AG09309 (cell line): ENCODE measurements around the gene NOS3.

ENCODE experiments used
- DNase-seq: peaks from one replicate; pipeline ENCODE4 v3.0.0-alpha.2; 2010; ENCODE audit warnings: low read depth
- H3K4me3 ChIP-seq: 2 replicates; pipeline ENCODE4 v1.5.1; 2011; ENCODE audit warnings: mild to moderate bottlenecking, low read depth, low read length, moderate library complexity; ENCODE audit not compliant: control insufficient read depth
- CTCF ChIP-seq: IDR thresholded peaks from 2 replicates; pipeline ENCODE4 v1.5.1; 2011; ENCODE audit warnings: mild to moderate bottlenecking, low read depth, low read length, inconsistent platforms; ENCODE audit not compliant: insufficient read depth, control insufficient read depth; ENCODE audit errors: missing control alignments

Gene NOS3

GRCh38 chr7:151005566-151005965 lies 14.7 kb downstream of the NOS3 start:
- no peak for DNase-seq
- no peak for TF ChIP-seq CTCF
- no peak overlapping the region for H3K4me3 ChIP-seq

DNA sequence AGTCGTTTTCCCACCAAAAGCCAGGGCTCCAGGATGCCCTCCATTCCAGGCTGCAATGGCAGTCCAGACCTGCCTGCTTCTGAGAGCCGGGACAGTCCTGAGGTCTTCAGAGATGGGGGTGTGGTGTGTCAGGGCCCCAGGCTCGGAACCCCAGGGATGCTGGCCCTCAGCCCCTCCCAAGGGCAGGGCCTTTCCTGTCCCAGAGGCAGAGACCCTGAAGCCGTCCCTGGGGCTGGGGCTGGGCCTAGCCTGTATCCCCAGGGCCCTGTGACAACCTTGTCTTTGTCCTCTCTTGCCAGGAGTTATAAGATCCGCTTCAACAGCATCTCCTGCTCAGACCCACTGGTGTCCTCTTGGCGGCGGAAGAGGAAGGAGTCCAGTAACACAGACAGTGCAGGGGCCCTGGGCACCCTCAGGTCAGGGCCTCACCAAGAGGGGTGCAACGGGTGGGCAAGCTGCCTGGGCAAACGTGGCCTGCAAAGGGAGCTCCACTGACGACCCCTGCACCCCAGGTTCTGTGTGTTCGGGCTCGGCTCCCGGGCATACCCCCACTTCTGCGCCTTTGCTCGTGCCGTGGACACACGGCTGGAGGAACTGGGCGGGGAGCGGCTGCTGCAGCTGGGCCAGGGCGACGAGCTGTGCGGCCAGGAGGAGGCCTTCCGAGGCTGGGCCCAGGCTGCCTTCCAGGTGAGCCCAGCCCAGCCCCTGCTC lies 15.9 kb downstream of the NOS3 start:
- no peak for TF ChIP-seq CTCF
- no peak for DNase-seq
- no peak overlapping the region for H3K4me3 ChIP-seq

- TF ChIP-seq CTCF = no peak
- H3K4me3 ChIP-seq = no peak overlapping the region
- DNase-seq = no peak
Measured at GRCh38 chr7:151007469-151007898, 16.7 kb downstream of the NOS3 start.

DNA sequence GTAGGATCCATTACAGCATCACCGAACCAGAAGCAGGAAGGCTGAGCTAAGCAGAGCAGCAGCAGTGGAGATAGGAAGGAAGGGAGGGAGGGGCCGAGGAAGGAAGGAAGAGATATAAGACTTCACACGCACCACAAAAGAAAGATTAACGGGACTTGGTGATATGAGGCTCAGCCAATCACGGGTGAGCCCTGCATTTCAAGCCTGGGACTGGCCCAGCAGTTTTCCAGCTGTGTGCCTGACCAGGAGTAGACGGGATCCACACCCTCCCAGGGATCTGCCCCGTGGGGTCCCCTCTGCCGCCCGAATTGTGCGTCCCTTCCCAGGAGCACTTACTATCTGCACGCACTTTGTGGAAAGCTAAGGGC lies 17.3 kb downstream of the NOS3 start:
- no peak for DNase-seq
- TF ChIP-seq CTCF = no peak
- no peak overlapping the region for H3K4me3 ChIP-seq

DNA sequence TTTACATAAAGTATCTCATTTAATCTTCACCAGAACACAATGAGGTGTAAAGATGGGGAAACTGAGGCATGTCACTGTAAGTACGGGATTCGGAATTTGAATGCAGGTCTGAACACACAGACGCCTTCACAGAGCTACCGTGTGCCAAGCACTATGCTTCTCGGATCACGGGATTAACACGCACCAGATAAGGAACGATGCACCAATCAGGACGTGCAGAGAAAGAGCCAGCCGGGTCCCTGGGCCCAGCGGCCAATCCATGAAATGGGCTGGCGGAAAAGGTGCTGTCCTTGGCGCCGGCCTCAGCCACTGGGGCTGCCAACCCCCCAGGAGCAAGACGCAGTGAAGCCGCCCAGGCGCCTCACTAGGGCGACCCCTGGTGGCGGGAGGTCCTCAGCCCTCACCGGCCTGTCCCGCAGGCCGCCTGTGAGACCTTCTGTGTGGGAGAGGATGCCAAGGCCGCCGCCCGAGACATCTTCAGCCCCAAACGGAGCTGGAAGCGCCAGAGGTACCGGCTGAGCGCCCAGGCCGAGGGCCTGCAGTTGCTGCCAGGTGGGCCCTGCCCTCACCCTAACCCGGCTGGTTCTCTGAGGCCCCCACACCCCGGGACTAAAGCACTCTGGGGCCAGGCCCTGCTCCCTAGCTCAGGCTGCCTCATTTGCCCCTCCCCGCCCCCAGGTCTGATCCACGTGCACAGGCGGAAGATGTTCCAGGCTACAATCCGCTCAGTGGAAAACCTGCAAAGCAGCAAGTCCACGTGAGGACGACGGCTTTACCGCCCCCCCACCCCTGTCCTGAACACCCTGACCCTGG lies 17.9 kb downstream of the NOS3 start:
- peak; percentile 53 for TF ChIP-seq CTCF
- DNase-seq = no peak
- H3K4me3 ChIP-seq = no peak overlapping the region

DNA sequence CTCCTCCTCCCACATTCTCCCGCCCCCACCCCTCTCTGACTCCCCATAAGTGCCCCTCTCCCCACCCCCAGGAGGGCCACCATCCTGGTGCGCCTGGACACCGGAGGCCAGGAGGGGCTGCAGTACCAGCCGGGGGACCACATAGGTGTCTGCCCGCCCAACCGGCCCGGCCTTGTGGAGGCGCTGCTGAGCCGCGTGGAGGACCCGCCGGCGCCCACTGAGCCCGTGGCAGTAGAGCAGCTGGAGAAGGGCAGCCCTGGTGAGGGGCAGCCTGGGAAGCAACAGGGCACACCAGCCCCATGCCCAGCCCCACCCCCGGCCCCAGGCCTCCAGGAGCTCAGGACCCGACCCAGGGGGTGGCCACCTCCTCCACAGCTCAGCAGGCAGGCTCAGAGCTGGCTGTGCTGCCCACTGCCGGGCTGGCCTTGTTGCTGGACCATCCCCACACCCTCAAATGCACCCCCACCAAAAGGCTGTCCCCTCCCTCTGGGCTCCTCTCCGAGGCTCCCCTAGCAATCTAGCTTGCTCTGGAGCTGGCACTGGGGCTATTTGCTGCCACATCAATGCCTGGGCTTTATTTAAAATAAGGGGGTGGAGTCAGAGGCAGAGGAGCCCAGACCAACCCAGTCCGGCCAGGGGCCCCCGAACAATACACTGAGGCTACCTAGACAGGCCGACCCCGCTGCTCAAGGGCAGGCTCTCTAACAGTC lies 18.7 kb downstream of the NOS3 start:
- no peak for TF ChIP-seq CTCF
- no peak for DNase-seq
- H3K4me3 ChIP-seq = no peak overlapping the region
